AG04450 (cell line): ENCODE measurements around the gene ADCY5. TPM values are rescaled to one million over a fixed set of nuclear protein-coding genes. Genes with fewer than 3 reads are reported as not detected.

Source experiments
- CTCF ChIA-PET: fragments of 300-600, 350-600 bp; formaldehyde crosslinking; extraction: SDS; loops from one replicate; lab custom pipeline; 2022; ENCODE audit warnings: antibody characterized with exemption, inconsistent platforms; lab: Charles Lee
- POLR2A ChIA-PET: fragments of 350-600 bp; formaldehyde crosslinking; extraction: SDS; loops from one replicate; lab custom pipeline; 2021; ENCODE audit warnings: antibody characterized with exemption, inconsistent platforms; lab: Yijun Ruan, JAX
- DNase-seq: peaks from one replicate; pipeline ENCODE4 v3.0.0-alpha.2; 2011; ENCODE audit warnings: low read depth, low spot score
- H3K27ac ChIP-seq: one replicate; pipeline ENCODE4 v1.5.1; 2012; ENCODE audit warnings: low read depth, low read length, control low read depth
- H3K27me3 ChIP-seq: one replicate; pipeline ENCODE4 v1.6.0; 2012; ENCODE audit warnings: low read length; ENCODE audit not compliant: control insufficient read depth, insufficient read depth
- H3K4me3 ChIP-seq: 2 replicates; pipeline ENCODE4 v1.5.1; 2011; ENCODE audit warnings: mild to moderate bottlenecking, low read depth, low read length, control low read depth
- H3K9me3 ChIP-seq: 2 replicates; pipeline ENCODE4 v1.5.1; 2012; ENCODE audit warnings: low read length; ENCODE audit not compliant: control insufficient read depth, insufficient read depth
- CTCF ChIP-seq: IDR thresholded peaks from 2 replicates; pipeline ENCODE4 v1.5.1; 2011; ENCODE audit warnings: low read depth, low read length, control low read depth, inconsistent platforms
- polyA plus RNA-seq: library from polyadenylated mRNA; depleted of rRNA; stranded (reverse); fragments of >200 nt; gene quantifications from 2 replicates; pipeline ENCODE4 v1.2.3, GENCODE V29; 2011

ADCY5 gene
- polyA plus RNA-seq, 1 experiment: 0.20 TPM

GRCh38 chr3:123392871-123393620, 55.8 kb downstream of the ADCY5 start:
- Histone ChIP-seq H3K27ac (no peak overlapping the region), H3K4me3 (no peak overlapping the region), H3K27me3 (peaks cover 42% of the 10 kb centered on the region), H3K9me3 (no peaks in the 10 kb centered on the region)
- ChIA-PET POLR2A (no interaction called here), CTCF (no interaction called here)
- no peak for TF ChIP-seq CTCF
- no peak for DNase-seq

GRCh38 chr3:123392368-123392767, 56.5 kb downstream of the ADCY5 start:
- ChIA-PET CTCF (no interaction called here), POLR2A (no interaction called here)
- no peak for DNase-seq
- Histone ChIP-seq H3K27me3 (peaks cover 45% of the 10 kb centered on the region), H3K9me3 (no peaks in the 10 kb centered on the region), H3K4me3 (no peak overlapping the region), H3K27ac (no peak overlapping the region)
- no peak for TF ChIP-seq CTCF

GRCh38 chr3:123390865-123391600, 57.9 kb downstream of the ADCY5 start:
- peaks cover 41% of the 10 kb centered on the region for H3K27me3 ChIP-seq
- CTCF ChIA-PET: no interaction called here
- POLR2A ChIA-PET: no interaction called here
- H3K4me3 ChIP-seq: no peak overlapping the region
- no peaks in the 10 kb centered on the region for H3K9me3 ChIP-seq
- no peak overlapping the region for H3K27ac ChIP-seq
- no peak for DNase-seq
- TF ChIP-seq CTCF: no peak

- Histone ChIP-seq H3K27ac (no peak overlapping the region), H3K9me3 (no peaks in the 10 kb centered on the region), H3K27me3 (peaks cover 36% of the 10 kb centered on the region), H3K4me3 (no peak overlapping the region)
- CTCF ChIA-PET: no interaction called here
- no peak for TF ChIP-seq CTCF
- DNase-seq: no peak
- POLR2A ChIA-PET: no interaction called here
Measured at GRCh38 chr3:123389628-123389918, 59.3 kb downstream of the ADCY5 start.

GRCh38 chr3:123388811-123389627, 59.9 kb downstream of the ADCY5 start:
- POLR2A ChIA-PET: no interaction called here
- CTCF ChIA-PET: no interaction called here
- no peaks in the 10 kb centered on the region for H3K9me3 ChIP-seq
- TF ChIP-seq CTCF: no peak
- DNase-seq: no peak
- no peak overlapping the region for H3K27ac ChIP-seq
- H3K4me3 ChIP-seq: no peak overlapping the region
- peaks cover 36% of the 10 kb centered on the region for H3K27me3 ChIP-seq
